K562 (cell line): Measurements from ENCODE around the gene RINT1. TPM values are rescaled to one million over a fixed set of nuclear protein-coding genes. Genes with fewer than 3 reads are reported as not detected.

Experiments
- ATAC-seq: fragments of 200-7000 bp; cut with Tn5 transposase; 3 replicates; pipeline ENCODE4 v1.9.1; 2020; ENCODE audit warnings: moderate library complexity
- BruUV-seq: library from RNA; stranded (reverse); fragments of 400-500 nt; replicated peaks from 2 replicates; lab custom pipeline; 2021; lab: Mats Ljungman, UMichigan
- CTCF ChIA-PET: fragments of 300-600 bp; formaldehyde crosslinking; extraction: SDS; loops from one replicate; lab custom pipeline; 2021; ENCODE audit warnings: low intra/inter-chr PET ratio; lab: Yijun Ruan, JAX
- POLR2A ChIA-PET: fragments of 300-600, 350-650 bp; sonication (Branson Sonifier 250); formaldehyde crosslinking; extraction: SDS; loops from one replicate; lab custom pipeline; 2021; ENCODE audit warnings: antibody characterized with exemption, inconsistent platforms; lab: Yijun Ruan, JAX
- DNase-seq, 4 experiments: peaks; one replicate each; pipeline versions ENCODE4 v3.0.0 to v3.0.0-alpha.2; 2011 to 2018; ENCODE audit warnings: low spot score in 3 of 4, mixed read lengths in 3 of 4; ENCODE audit errors: extremely low read depth in 1 of 4
- FAIRE-seq: peaks from 2 replicates; lab custom pipeline; 2011; peaks lifted over from hg19 to GRCh38; lab: Jason Lieb, UNC
- H2AFZ ChIP-seq: 2 replicates; pipeline ENCODE4 v1.6.0; 2011; ENCODE audit warnings: low read depth, low read length, control low read depth, inconsistent platforms
- H3K27ac ChIP-seq: fragments of 200-600 bp; 3 replicates; pipeline ENCODE4 v1.8.0; 2011; ENCODE audit warnings: low read depth, mild to moderate bottlenecking, control low read depth, inconsistent platforms, low read length, moderate library complexity, mixed read lengths; ENCODE audit errors: extremely low read depth
- H3K27me3 ChIP-seq, 2 experiments: fragments of 300-600 bp in 1 of 2; 2 replicates in 1 of 2; 3 replicates in 1 of 2; pipeline versions ENCODE4 v1.6.0 to v1.8.0; 2011; ENCODE audit warnings: inconsistent platforms in 2 of 2, low read length in 2 of 2, mild to moderate bottlenecking in 1 of 2, mixed read lengths in 1 of 2, moderate library complexity in 1 of 2; ENCODE audit not compliant: control insufficient read depth in 2 of 2, insufficient read depth in 2 of 2
- H3K36me3 ChIP-seq: fragments of 300-600 bp; 3 replicates; pipeline ENCODE4 v1.8.0; 2011; ENCODE audit warnings: mild to moderate bottlenecking, low read length, inconsistent platforms; ENCODE audit not compliant: control insufficient read depth, insufficient read depth
- H3K4me1 ChIP-seq, 2 experiments: fragments of 200-600 bp in 1 of 2; replicated peaks in 1 of 2; 2 replicates in 1 of 2; 3 replicates in 1 of 2; pipeline versions ENCODE4 v1.5.1 to v1.8.0; 2011; ENCODE audit warnings: inconsistent platforms in 2 of 2, low read length in 2 of 2, mild to moderate bottlenecking in 1 of 2, mixed read lengths in 1 of 2, moderate library complexity in 1 of 2; ENCODE audit not compliant: control insufficient read depth in 2 of 2, insufficient read depth in 2 of 2
- H3K4me2 ChIP-seq: 2 replicates; pipeline ENCODE4 v1.6.1; 2011; ENCODE audit warnings: low read length, control low read depth, inconsistent platforms, mixed read lengths; ENCODE audit not compliant: insufficient read depth
- H3K4me3 ChIP-seq: fragments of 200-600 bp; sonication (generic), shearing (Covaris generic); 2 replicates; pipeline ENCODE4 v1.5.1; 2016; ENCODE audit warnings: control low read depth, inconsistent platforms
- H3K79me2 ChIP-seq: fragments of 200-600 bp; 3 replicates; pipeline ENCODE4 v1.8.0; 2011; ENCODE audit warnings: low read length, inconsistent platforms; ENCODE audit not compliant: control insufficient read depth, insufficient read depth
- H3K9ac ChIP-seq, 2 experiments: 2 replicates each; pipeline versions ENCODE4 v1.6.0 to v1.6.1; 2011; ENCODE audit warnings: low read depth in 2 of 2, low read length in 2 of 2, control low read depth in 1 of 2, inconsistent platforms in 1 of 2, mild to moderate bottlenecking in 1 of 2, mixed read lengths in 1 of 2; ENCODE audit not compliant: insufficient read depth in 1 of 2
- H3K9me1 ChIP-seq: one replicate; pipeline ENCODE4 v1.6.0; 2011; ENCODE audit warnings: inconsistent platforms, mild to moderate bottlenecking, low read length, moderate library complexity; ENCODE audit not compliant: control insufficient read depth, insufficient read depth
- H3K9me3 ChIP-seq: replicated peaks from 2 replicates; pipeline ENCODE4 v1.5.1; 2011; ENCODE audit warnings: low read depth, low read length, inconsistent platforms; ENCODE audit not compliant: control insufficient read depth, insufficient read depth
- H4K20me1 ChIP-seq: replicated peaks from 2 replicates; pipeline ENCODE4 v1.6.1; 2011; ENCODE audit warnings: low read length, inconsistent platforms, mixed read lengths; ENCODE audit not compliant: control insufficient read depth, insufficient read depth
- ETV6 ChIP-seq, 3 experiments: fragments of 150-350 bp in 1 of 3; sonication (generic) in 1 of 3; formaldehyde crosslinking in 1 of 3; IDR thresholded peaks; 2 replicates each; pipeline versions ENCODE4 v1.6.1 to v1.8.0; 2014 to 2022; ENCODE audit warnings: borderline replicate concordance in 2 of 3, low read depth in 2 of 3, antibody characterized with exemption in 1 of 3, low read length in 1 of 3, mild to moderate bottlenecking in 1 of 3, missing genetic modification reagents in 1 of 3
- KDM1A ChIP-seq, 2 experiments: fragments of 450-650 bp; IDR thresholded peaks; 2 replicates each; pipeline ENCODE4 v1.6.1; 2016; ENCODE audit warnings: mild to moderate bottlenecking in 2 of 2
- MEIS2 ChIP-seq: fragments of 450-650 bp; IDR thresholded peaks from 2 replicates; pipeline ENCODE4 v1.6.1; 2014; ENCODE audit warnings: mild to moderate bottlenecking; ENCODE audit not compliant: partially characterized antibody
- WGBS: fragments of 100-300 bp; shearing (Covaris generic); methylation state at CpG from one replicate; pipeline ENCODE4 v1.1.6; 2016; ENCODE audit warnings: low coverage, mixed read lengths; ENCODE audit not compliant: insufficient coverage; ENCODE audit errors: missing lambda C conversion rate; 5-methylcytosine and 5-hydroxymethylcytosine counted together
- in situ Hi-C: fragments of 300-500 bp; cut with MboI; formaldehyde crosslinking; loops from 4 replicates; pipeline ENCODE4 v1.15.0; 2018; ENCODE audit warnings: inconsistent platforms, mixed read lengths
- intact Hi-C: fragments of 100-400 bp; cut with micrococcal nuclease; formaldehyde crosslinking; loops from 2 replicates; pipeline ENCODE4 v1.14.2; 2022
- polyA plus RNA-seq, 8 experiments: library from polyadenylated mRNA; depleted of rRNA in 4 of 8; stranded (reverse) in 5 of 8; unstranded in 3 of 8; fragments of >200 nt; fragmentation: Nextera tagmentation in 2 of 8; fragmentation: Illumina TruSeq in 1 of 8; extraction: Ambion mirVana in 2 of 8; extraction: Trizol in 1 of 8; gene quantifications; 2 replicates each; pipeline versions ENCODE4 v1.2.1 to v1.2.3, GENCODE V29; 2011 to 2014; ENCODE audit warnings: inconsistent platforms in 1 of 8, missing spikeins in 1 of 8
- total RNA-seq, 7 experiments: library from RNA; depleted of rRNA in 6 of 7; stranded (reverse); fragments of >200 nt in 6 of 7; fragmentation: Illumina TruSeq in 2 of 7; extraction: Trizol in 2 of 7; gene quantifications; 2 replicates each; pipeline versions ENCODE4 v1.2.1 to v1.2.3, GENCODE V29; 2011 to 2021; ENCODE audit warnings: low replicate concordance in 1 of 7
- TF ChIP-seq, protein P1 (sequence below), 2 experiments: IDR thresholded peaks in 1 of 2; conservative IDR thresholded peaks in 1 of 2; 2 replicates each; pipeline ENCODE4 v1.6.1; 2016; ENCODE audit warnings: low read depth in 2 of 2, mild to moderate bottlenecking in 1 of 2, missing compliant biosample characterization in 1 of 2, missing genetic modification characterization in 1 of 2, moderate library complexity in 1 of 2
- TF ChIP-seq, protein P2 (sequence below): fragments of 450-650 bp; IDR thresholded peaks from 2 replicates; pipeline ENCODE4 v1.6.1; 2016

RINT1 gene
- total and polyA plus RNA-seq, 9 of the 15 experiments (the other 6 are each of a cell fraction or from before 2014, with no cell fraction given), result 21.3 to 74.3 (median 27.4) TPM

DNA sequence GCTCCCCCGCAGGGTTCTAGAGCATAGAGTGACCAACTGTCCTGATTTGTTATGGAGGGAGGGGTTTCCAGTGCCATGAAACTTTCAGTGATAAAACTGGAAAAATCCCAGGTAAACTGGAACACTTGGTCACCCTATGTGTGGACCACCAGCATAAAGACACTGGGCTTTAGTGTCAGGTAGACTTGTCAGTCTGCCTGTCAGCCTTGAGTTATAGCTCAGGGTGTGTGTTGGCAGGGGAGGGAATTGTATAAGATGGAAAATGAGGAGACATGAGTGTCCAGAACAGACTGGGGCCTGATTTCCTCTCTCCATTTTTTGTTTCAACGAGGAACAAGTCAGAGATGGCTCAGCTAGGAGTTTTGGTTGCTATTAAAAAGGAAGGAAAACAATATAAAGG lies 59.5 kb downstream of the RINT1 start:
- Histone ChIP-seq H3K4me1 (peaks cover 0 to 4% of the 10 kb centered on the region in 2 experiments; a peak in 2 of 5 replicates), H3K4me2 (no peak overlapping the region), H3K36me3 (no peaks in the 10 kb centered on the region; the same call in 2 of the 3 replicates), H3K27ac (no peak overlapping the region), H3K27me3 (no peaks in the 10 kb centered on the region), H3K4me3 (no peak overlapping the region), H3K79me2 (no peaks in the 10 kb centered on the region), H3K9me3 (no peaks in the 10 kb centered on the region), H3K9me1 (no peaks in the 10 kb centered on the region), H2AFZ (no peak overlapping the region), H4K20me1 (no peaks in the 10 kb centered on the region), H3K9ac (no peak overlapping the region)
- DNase-seq, result no peak
- no TSS peak for BruUV-seq
- 30% methylated on average over 2 of the region's 2 CpGs for whole genome bisulfite sequencing
- intact Hi-C loops, result loop anchor here (10.0 kb wide), 1 partner anchor 327 kb away; no protein-coding TSS in a partner anchor
- no peak for ATAC-seq
- TF ChIP-seq ETV6 (IDR thresholded peaks at IDR 0.05; ENCODE audit: borderline replicate concordance in 1 of 2, low read depth in 2 of 2, low read length in 1 of 2) (no peak), ETV6 (CRISPR knock-in tag; IDR thresholded peaks at IDR 0.05; ENCODE audit: borderline replicate concordance) (no peak), MEIS2 (peak; percentile 64), KDM1A (IDR thresholded peaks at IDR 0.05) (peak in 1 of 2 experiments; percentile 21; a peak in 1 of 4 replicates)
- TF ChIP-seq, protein P1, sequence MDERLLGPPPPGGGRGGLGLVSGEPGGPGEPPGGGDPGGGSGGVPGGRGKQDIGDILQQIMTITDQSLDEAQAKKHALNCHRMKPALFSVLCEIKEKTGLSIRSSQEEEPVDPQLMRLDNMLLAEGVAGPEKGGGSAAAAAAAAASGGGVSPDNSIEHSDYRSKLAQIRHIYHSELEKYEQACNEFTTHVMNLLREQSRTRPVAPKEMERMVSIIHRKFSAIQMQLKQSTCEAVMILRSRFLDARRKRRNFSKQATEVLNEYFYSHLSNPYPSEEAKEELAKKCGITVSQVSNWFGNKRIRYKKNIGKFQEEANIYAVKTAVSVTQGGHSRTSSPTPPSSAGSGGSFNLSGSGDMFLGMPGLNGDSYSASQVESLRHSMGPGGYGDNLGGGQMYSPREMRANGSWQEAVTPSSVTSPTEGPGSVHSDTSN (CRISPR knock-in tag; IDR thresholded peaks at IDR 0.05; ENCODE audit: low read depth), result no peak
- TF ChIP-seq, protein P1 (tag; conservative IDR thresholded peaks at IDR 0.05; ENCODE audit: low read depth), result peak; percentile 35; the same call in 1 of the 2 replicates
- TF ChIP-seq, protein P2, sequence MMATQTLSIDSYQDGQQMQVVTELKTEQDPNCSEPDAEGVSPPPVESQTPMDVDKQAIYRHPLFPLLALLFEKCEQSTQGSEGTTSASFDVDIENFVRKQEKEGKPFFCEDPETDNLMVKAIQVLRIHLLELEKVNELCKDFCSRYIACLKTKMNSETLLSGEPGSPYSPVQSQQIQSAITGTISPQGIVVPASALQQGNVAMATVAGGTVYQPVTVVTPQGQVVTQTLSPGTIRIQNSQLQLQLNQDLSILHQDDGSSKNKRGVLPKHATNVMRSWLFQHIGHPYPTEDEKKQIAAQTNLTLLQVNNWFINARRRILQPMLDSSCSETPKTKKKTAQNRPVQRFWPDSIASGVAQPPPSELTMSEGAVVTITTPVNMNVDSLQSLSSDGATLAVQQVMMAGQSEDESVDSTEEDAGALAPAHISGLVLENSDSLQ, result peak; percentile 71
- POLR2A ChIA-PET, result interaction anchor here (0.5 to 1.0 kb wide), 4 partner anchors 15 to 421 kb away, joined by 3 read pairs; no protein-coding TSS in a partner anchor
- no peak for FAIRE-seq
- CTCF ChIA-PET, result no interaction called here
- in situ Hi-C loops, result no loop called here
